Type B pancreatic cell (in vitro differentiated cells): Measurements from ENCODE around the gene ATP13A1. TPM values are rescaled to one million over a fixed set of nuclear protein-coding genes. Genes with fewer than 3 reads are reported as not detected.

ENCODE experiments used
- DNase-seq: peaks from one replicate; pipeline ENCODE4 v3.0.0; 2021; ENCODE audit warnings: mixed read lengths; ENCODE audit not compliant: unreplicated experiment; ENCODE audit errors: extremely low spot score
- H3K27ac Mint-ChIP-seq: 2 replicates; pipeline ENCODE4 v1.8.0; 2021; ENCODE audit warnings: mild to moderate bottlenecking, mixed read lengths
- H3K27me3 Mint-ChIP-seq: 2 replicates; pipeline ENCODE4 v1.8.0; 2021; ENCODE audit warnings: mixed read lengths
- H3K36me3 Mint-ChIP-seq: 2 replicates; pipeline ENCODE4 v1.8.0; 2021; ENCODE audit warnings: mixed read lengths
- H3K4me1 Mint-ChIP-seq: one replicate; pipeline ENCODE4 v1.8.0; 2021; ENCODE audit warnings: mixed read lengths; ENCODE audit not compliant: unreplicated experiment
- H3K4me3 Mint-ChIP-seq: 2 replicates; pipeline ENCODE4 v1.8.0; 2021; ENCODE audit warnings: mild to moderate bottlenecking, mixed read lengths
- H3K9me3 Mint-ChIP-seq: 2 replicates; pipeline ENCODE4 v1.8.0; 2021; ENCODE audit warnings: mixed read lengths
- CTCF ChIP-seq: fragments of 200-600 bp; sonication (generic); conservative IDR thresholded peaks from 2 replicates; pipeline ENCODE4 v1.5.0; 2021; ENCODE audit warnings: antibody characterized with exemption, mild to moderate bottlenecking
- total RNA-seq: library from RNA; stranded (reverse); gene quantifications from 2 replicates; pipeline ENCODE4 v1.2.1, GENCODE V29; 2021; ENCODE audit warnings: low replicate concordance

The ATP13A1 gene
- total RNA-seq, 1 donor from 2014 or later: 85.7 TPM

GRCh38 chr19:19679176-19680073, 15.9 kb upstream of the ATP13A1 start:
- DNase-seq: no peak
- H3K27ac Mint-ChIP-seq: no peak overlapping the region
- no peaks in the 10 kb centered on the region for H3K27me3 Mint-ChIP-seq
- peaks cover 10% of the 10 kb centered on the region for H3K9me3 Mint-ChIP-seq
- TF ChIP-seq CTCF: no peak
- peaks cover 69% of the 10 kb centered on the region for H3K36me3 Mint-ChIP-seq
- H3K4me3 Mint-ChIP-seq: no peak overlapping the region
- no peaks in the 10 kb centered on the region for H3K4me1 Mint-ChIP-seq

GRCh38 chr19:19677579-19677978, 14.1 kb upstream of the ATP13A1 start:
- H3K4me3 Mint-ChIP-seq: no peak overlapping the region
- H3K4me1 Mint-ChIP-seq: no peaks in the 10 kb centered on the region
- no peak overlapping the region for H3K27ac Mint-ChIP-seq
- H3K36me3 Mint-ChIP-seq: peaks cover 57% of the 10 kb centered on the region
- no peak for DNase-seq
- TF ChIP-seq CTCF: no peak
- no peaks in the 10 kb centered on the region for H3K27me3 Mint-ChIP-seq
- peaks cover 5% of the 10 kb centered on the region for H3K9me3 Mint-ChIP-seq

GRCh38 chr19:19674315-19674714, 10.8 kb upstream of the ATP13A1 start:
- H3K9me3 Mint-ChIP-seq: no peaks in the 10 kb centered on the region

GRCh38 chr19:19672816-19673215, 9.3 kb upstream of the ATP13A1 start:
- no peak for DNase-seq
- H3K4me1 Mint-ChIP-seq: peaks cover 11% of the 10 kb centered on the region
- no peaks in the 10 kb centered on the region for H3K9me3 Mint-ChIP-seq
- no peak for TF ChIP-seq CTCF
- H3K4me3 Mint-ChIP-seq: no peak overlapping the region
- no peaks in the 10 kb centered on the region for H3K27me3 Mint-ChIP-seq
- H3K36me3 Mint-ChIP-seq: peaks cover 27% of the 10 kb centered on the region
- no peak overlapping the region for H3K27ac Mint-ChIP-seq

More at GRCh38 chr19:19674315-19674714, 10.8 kb upstream of the ATP13A1 start:
- no peak for DNase-seq
- H3K4me1 Mint-ChIP-seq: peaks cover 6% of the 10 kb centered on the region
- no peak for TF ChIP-seq CTCF
- H3K27ac Mint-ChIP-seq: no peak overlapping the region
- H3K4me3 Mint-ChIP-seq: no peak overlapping the region
- H3K27me3 Mint-ChIP-seq: no peaks in the 10 kb centered on the region
- H3K36me3 Mint-ChIP-seq: peaks cover 40% of the 10 kb centered on the region

GRCh38 chr19:19670070-19670551, 6.6 kb upstream of the ATP13A1 start:
- peaks cover 11% of the 10 kb centered on the region for H3K4me1 Mint-ChIP-seq
- H3K9me3 Mint-ChIP-seq: no peaks in the 10 kb centered on the region
- TF ChIP-seq CTCF: no peak
- H3K36me3 Mint-ChIP-seq: peaks cover 5% of the 10 kb centered on the region
- peak overlapping the region; percentile 65 for H3K27ac Mint-ChIP-seq
- H3K27me3 Mint-ChIP-seq: no peaks in the 10 kb centered on the region
- DNase-seq: no peak
- H3K4me3 Mint-ChIP-seq: peak overlapping the region; percentile 86
